Limb (tissue), 2 donors: Measurements from ENCODE around the gene UTP11.

Experiments
- DNase-seq, 2 donors: peaks; one replicate each; pipeline ENCODE4 v3.0.0-alpha.2; 2016; ENCODE audit errors: extremely low spot score in 2 of 2

UTP11 gene

DNA sequence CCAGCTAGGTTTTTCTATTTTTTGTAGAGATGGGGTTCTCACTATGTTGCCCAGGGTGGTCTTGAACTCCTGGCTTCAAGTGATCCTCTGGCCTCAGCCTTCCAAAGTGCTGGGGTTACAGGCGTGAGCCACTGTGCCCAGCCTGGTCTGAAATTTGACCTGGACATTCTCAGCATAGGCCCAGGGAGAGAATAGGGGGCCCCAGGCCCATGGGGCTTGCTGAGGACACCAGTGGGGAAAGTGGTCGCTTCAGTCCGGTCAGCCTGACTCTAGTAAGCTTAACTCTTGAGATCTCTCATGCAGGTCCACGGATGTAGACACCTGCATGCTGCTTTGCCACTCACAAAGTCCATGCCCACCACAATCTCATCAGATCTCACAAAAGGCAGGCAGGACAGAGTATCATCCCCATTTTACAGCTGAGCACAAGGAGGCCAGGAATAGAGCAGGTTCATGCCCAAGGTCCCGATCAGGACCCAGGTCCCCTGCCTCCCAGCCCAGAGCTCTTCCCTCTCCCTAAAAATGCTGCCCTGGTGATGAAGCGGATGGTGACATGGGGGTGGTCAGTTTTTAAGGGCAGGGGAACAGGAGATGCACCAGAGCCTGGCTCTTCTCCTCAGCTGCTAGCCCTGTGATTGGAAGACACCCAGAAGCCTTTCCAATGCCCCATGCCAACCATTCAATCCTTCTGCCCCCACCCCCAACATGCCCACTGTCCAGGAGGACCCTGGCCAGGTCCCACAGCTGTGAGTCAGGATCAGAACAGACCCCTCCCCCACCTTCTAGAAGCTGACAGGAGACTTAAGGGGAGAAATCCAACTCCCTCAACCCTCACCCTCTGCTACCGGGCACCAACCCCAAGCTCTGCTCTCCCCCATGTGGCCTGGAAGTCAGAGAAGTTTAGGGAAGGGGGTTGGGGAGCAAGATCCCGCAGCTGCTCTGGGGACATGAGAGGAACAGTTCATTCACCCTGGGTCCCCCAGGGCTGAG, 9.0 kb upstream of the UTP11 start:
- DNase-seq, result no peak

DNA sequence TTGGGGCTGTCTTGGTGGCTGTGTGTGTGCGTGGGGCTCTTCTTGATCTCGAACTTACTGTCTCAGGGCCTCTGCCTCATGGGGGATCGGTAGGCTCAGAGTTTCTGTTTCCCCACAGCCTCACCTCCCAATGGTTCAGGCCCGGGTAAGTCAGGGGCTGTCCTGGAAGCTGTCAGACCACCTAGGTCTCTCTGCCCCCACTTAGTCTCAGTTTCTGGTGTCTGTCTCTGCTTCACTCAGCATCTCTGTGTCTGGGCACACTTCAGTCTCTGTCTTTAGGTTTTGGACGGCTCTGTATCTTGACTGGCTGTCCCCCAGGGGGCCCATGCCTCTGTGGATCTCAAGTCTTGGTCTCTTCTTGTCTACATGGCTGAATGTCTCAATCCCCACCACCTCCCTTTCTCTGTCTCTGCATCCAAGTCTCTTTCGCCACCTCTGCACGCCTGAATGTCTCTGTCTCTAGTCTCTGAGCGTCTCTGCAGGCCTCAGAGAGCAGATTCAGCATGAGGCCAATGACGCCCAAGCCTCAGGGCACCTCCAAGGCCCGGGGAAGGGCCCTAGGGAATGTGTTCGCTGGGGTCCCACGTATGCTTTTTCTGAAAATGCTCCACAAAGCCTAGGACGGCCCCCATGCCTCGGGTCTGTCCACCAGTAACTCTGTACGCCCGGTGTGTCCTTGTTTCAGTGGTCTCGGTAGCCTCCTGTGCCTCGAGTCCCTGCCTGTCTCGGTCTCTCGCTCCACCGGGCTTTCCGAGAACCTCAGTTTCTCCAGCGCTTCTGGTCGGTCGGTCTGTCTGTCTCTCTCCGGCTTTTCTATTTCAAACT, 8.0 kb upstream of the UTP11 start:
- DNase-seq, result peak in 1 of 2 donors; percentile 47

GRCh38 chr1:38005195-38006007, 7.1 kb upstream of the UTP11 start, which contains the start of gene FHL3:
Gene FHL3, minus strand, starts transcription at chr1:38005514. Its CDS starts 6,102 bp downstream, at chr1:37999412.
- DNase-seq, result peak; percentile 80 to 86

DNA sequence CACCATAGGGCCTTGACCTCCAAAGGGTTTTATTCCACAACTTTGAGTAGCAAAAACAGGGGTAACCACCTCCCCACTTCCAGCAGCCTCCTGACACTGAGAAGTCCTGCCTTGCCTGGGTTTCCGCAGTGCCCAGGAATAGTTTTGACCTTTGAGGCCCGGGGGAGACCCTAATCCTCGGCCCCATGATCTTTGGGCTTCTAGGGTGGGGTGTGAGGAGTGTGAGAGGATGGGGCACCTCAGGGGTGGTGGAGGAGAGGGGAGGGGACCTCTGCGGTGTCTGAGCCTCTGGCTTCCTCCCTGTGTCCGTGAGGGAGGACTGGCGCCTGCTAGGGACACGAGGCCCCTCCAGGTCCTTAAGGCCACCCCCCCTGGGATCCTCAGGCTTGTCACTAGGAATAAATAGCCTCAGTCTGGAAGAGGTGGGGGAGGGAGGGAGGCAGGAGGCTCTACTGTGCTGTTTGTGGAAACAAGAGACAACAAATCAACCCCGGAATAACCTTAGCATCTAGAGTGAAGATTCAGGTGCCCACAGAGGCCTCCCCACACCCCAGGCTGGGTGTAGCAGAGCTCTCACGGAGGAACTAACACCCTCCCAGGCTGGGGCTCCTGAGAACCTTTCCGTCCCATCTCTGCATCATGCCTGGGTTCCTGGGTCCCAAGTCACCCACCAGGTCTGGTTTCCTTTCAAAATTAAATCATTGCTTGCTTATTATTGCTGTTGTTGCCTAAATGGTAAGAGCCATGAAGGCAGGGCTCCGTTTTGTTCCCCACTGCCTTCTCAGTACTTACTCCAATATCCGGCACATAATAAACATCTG, 6.3 kb upstream of the UTP11 start:
- peak in 1 of 2 donors; percentile 43 for DNase-seq

- no peak for DNase-seq
Observed at GRCh38 chr1:38009088-38009840, 3.3 kb upstream of the UTP11 start.

DNA sequence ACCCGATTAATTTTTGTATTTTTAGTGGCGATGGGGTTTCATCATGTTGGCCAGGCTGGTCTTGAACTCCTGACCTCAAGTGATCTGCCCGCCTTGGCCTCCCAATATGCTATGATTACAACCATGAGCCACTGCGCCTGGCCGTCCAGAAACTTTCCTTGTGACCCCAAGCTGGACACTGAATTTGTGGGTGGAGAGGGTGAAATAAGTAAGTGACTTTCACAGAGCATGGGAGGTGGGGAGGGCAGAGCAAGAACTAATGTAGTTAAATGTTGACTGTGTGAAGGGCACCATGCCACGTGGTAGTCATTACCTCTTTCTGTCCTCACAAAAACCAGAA, 2.7 kb upstream of the UTP11 start:
- no peak for DNase-seq

DNA sequence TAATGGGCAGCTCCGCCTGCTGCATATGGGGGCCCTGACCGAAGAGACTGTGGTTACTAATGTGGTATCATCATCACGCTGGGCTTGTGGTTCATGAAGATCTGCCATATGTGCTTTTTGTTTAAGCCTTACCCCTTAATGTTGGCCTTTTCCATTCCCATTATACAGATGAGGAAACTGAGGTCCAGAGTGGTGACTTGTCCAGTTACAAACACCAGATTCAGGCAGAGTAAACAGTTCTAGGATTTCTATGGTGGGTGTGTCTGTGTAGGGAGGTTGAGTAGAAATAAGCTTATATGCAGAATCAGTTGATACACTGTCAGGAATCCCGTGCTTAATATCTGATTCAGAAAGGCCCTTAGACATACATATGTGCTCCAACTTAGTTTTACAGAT, 691 bp downstream of the UTP11 start:
- no peak for DNase-seq

DNA sequence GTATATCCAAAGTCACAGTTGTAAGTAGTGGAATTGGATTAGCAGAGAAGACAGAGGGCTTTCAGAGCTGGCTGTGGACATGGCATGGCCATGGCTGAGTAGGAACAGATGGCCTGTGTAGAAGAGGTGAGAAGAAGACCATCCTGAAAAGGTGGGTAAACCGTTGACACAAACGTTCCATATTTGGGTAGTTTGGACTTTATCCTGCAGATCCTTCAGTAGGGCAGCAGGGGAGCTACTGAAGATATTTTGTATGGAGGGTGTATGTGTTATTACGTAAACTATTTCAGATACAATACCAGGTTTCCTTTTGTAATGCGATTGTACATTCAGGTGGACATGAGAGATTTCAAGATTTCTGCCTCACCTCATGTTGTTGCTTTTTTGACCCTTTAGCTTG, 1.6 kb downstream of the UTP11 start:
- no peak for DNase-seq

DNA sequence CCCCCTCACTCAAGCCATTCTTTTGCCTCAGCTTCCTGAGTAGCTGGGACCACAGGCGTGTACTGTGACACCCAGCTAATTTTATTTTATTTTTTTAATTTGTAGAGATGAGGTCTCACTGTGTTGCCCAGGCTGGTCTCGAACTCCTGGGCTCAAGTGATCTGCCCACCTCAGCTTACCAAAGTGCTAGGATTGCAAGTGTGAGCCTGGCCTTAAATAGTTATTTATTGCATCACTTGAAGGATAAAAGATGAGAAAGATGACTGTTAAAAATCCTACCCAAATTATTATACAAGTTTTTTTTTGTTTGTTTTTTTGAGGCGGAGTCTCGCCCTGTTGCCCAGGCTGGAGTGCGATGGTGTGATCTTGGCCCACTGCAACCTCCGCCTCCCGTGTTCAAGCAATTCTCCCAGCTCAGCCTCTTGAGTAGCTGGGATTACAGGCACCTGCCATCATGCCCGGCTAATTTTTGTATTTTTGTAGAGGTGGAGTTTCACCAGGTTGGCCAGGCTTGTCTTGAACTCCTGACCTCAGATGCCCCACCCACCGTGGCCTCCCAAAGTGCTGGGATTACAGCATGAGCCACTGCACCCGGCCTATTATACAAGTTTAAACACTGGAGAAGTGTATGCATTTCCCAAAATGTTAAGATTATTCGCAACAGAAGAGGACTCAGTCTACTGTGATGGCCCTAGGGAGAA, 2.3 kb downstream of the UTP11 start:
- DNase-seq, result no peak

GRCh38 chr1:38015978-38016725, 3.6 kb downstream of the UTP11 start:
- DNase-seq, result no peak

DNA sequence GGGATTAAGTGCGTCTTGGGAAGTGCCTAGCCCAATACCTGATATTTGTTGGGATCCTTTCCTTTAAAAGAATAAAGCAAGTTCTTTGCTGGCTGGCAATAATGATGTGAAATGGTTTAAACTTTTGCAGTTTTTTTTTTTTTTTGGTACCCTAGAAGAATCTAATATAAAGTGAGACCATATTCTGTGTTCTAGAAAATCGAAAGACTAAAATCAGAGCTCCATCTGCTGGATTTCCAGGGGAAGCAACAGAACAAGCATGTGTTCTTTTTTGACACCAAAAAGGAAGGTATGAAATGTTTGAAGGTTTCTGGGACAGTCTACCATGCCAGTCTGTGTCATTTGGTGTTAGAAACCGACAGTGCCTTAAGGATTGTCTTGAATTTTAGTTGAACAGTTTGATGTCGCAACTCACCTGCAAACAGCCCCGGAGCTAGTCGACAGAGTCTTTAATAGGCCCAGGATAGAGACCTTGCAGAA, 6.4 kb downstream of the UTP11 start:
- peak in 1 of 2 donors; percentile 75 for DNase-seq

- DNase-seq, result no peak
Observed at GRCh38 chr1:38020396-38020795, 7.9 kb downstream of the UTP11 start.

DNA sequence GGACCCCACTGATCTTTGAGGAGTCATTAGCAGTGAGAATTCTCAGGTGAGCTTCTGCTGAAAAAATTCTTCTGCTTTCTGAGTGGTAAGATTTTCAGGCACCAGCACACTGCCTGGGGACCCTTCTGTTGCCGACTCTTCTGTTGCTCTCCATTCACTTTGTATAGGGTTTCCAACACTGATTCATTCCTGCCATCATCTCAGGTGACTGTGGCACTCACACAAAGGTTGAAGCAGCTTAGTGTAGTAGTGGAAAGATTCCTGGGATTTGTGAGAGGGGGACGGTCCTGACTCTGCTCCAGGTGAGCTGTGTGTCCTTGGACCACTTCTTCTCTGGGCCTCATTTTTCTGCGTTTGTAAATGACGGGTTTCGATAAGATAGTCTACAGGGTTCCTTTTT, 9.4 kb downstream of the UTP11 start:
- DNase-seq, result no peak

DNA sequence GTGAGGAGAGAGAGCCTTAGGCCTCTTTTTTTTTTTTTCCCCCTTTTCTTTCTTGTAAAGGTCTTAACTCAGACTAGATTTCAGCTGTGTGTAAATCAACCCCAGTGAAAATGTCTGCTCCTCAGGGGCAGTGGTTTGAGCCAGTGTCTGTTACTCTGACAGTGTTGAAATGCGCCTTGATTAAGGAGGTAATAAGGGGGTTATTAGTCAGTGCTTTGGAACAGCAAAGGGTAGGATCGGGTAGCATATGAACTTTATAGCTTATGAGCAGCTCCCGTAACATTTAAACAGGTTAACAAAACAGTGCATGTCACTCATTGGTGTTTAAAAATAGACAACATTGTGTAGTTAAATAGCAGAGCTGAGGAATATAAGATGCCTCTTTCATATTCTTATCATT, 10.3 kb downstream of the UTP11 start:
- no peak for DNase-seq

- DNase-seq, result no peak
Observed at GRCh38 chr1:38025233-38025632, 12.7 kb downstream of the UTP11 start.

DNA sequence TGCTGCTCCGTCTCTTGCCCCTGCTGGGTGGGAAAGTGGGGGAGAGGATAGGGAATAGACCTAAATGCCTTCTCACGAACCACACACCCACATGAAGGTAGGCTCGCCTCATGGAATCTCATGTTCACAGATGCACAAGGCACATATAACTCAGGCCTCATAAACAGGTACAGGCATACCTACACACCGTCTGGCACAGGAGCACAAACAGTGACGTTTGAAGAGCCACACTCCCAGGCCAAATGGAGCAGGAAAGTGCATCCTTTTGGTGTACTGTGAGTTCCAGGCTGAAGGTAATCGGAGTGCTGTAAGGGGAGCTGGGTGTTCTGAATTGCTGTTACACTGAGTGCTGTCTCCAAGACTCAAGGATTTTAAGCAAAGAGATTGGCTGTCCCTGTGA, 13.1 kb downstream of the UTP11 start:
- DNase-seq, result no peak

DNA sequence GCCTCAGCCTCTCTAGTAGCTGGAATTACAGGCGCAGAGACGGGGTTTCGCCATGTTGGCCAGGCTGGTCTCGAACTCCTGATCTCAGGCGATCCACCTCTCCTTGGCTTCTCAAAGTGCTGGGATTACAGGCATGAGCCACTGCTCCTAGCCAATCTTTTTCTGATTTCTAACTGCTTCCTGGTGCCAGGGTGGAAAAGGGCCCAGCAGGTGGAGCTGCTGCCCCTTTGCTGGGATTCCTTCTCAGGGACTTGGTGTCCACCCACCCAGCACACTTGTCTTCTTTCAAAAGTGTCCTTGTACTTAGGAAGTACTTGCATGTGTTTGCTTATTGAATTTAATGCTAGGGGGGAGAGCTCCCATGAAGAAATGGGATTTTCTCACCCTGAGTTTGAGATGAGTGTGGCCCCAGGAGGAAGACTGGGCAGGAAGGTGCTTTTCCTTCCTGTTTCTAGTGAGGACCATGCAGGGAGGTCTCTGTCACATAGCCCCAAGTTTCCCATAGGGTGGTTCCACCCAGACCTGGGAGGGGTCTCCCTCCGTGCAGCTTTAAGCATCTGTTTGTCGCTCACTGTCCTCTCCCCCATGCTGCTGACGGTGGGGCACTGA, 14.2 kb downstream of the UTP11 start:
- peak in 1 of 2 donors; percentile 78 for DNase-seq
